K562 (cell line): Measurements from ENCODE around the gene TEX261.

Experiments
- SIN3A ChIP-seq, 2 experiments: fragments of 150-350 bp in 1 of 2; IDR thresholded peaks; 2 replicates each; pipeline ENCODE4 v1.6.1; 2011 to 2016; ENCODE audit warnings: borderline replicate concordance in 2 of 2, low read depth in 2 of 2, low read length in 2 of 2, mild to moderate bottlenecking in 2 of 2, moderate library complexity in 2 of 2; ENCODE audit not compliant: control insufficient read depth in 1 of 2
- ZFX ChIP-seq: sonication (generic); formaldehyde crosslinking; IDR thresholded peaks from 2 replicates; pipeline ENCODE4 v1.8.0; 2022; ENCODE audit warnings: mild to moderate bottlenecking, missing genetic modification reagents, moderate library complexity
- TF ChIP-seq, protein P1 (sequence below), 3 experiments: IDR thresholded peaks in 2 of 3; conservative IDR thresholded peaks in 1 of 3; 2 replicates each; pipeline ENCODE4 v1.5.1; 2011 to 2012; ENCODE audit warnings: low read length in 3 of 3, mild to moderate bottlenecking in 3 of 3, control low read depth in 2 of 3, improper control_type of control experiment in 1 of 3, inconsistent platforms in 1 of 3, low read depth in 1 of 3, mixed read lengths in 1 of 3, moderate library complexity in 1 of 3; ENCODE audit not compliant: insufficient read depth in 2 of 3
- TF ChIP-seq, protein P2 (sequence below), 2 experiments: fragments of 450-650 bp in 1 of 2; IDR thresholded peaks; 2 replicates each; pipeline ENCODE4 v1.6.1; 2011 to 2017; ENCODE audit warnings: low read depth in 2 of 2, antibody characterized with exemption in 1 of 2, borderline replicate concordance in 1 of 2, low read length in 1 of 2, mild to moderate bottlenecking in 1 of 2, mixed read lengths in 1 of 2; ENCODE audit not compliant: control insufficient read depth in 1 of 2

DNA sequence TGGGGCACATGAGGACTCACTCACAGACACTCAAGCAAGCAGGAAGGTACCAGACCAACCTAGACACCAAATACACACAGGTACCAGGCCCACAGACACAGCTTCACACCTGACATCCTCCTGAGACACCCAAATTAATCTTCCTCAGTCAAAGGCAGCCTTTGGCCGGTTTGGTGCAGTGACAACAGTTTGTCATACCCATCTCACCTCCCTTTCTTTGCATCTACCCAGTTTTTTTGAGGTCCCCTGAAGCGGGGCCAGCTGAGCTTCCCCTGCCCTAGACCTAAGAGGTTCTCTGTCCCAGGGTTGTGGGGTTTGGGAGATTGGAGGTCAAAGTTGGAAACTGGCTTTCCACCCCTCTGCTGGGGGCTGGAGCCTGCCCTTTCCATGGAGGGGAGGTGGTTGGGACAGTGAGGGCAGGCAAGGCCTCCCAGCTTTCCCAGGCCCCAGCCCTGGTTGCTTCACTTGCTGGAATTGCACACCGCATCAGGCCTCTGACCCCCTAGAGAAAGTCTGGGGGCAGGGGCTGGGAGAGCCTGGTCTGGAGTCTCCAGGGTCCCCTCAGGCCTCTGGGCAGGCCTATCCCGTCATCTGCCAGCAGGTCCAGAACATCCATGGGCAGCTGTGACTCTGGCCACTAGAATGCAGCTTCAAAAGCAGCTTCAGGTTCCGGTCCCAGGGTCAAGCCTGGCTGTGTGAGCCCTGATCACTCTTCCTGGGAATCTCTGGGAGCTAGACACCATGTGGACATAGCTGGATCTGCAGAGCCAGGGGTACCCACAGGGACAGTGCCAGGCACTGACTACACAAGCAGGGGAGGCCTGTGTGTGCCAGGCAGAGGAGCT lies 12.5 kb upstream of the TEX261 start:
- TF ChIP-seq, protein P1, sequence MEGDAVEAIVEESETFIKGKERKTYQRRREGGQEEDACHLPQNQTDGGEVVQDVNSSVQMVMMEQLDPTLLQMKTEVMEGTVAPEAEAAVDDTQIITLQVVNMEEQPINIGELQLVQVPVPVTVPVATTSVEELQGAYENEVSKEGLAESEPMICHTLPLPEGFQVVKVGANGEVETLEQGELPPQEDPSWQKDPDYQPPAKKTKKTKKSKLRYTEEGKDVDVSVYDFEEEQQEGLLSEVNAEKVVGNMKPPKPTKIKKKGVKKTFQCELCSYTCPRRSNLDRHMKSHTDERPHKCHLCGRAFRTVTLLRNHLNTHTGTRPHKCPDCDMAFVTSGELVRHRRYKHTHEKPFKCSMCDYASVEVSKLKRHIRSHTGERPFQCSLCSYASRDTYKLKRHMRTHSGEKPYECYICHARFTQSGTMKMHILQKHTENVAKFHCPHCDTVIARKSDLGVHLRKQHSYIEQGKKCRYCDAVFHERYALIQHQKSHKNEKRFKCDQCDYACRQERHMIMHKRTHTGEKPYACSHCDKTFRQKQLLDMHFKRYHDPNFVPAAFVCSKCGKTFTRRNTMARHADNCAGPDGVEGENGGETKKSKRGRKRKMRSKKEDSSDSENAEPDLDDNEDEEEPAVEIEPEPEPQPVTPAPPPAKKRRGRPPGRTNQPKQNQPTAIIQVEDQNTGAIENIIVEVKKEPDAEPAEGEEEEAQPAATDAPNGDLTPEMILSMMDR (IDR thresholded peaks at IDR 0.05 in 2 of 3, conservative IDR thresholded peaks at IDR 0.05 in 1 of 3; ENCODE audit: insufficient read depth in 2 of 3, low read depth in 1 of 3, low read length in 3 of 3): no peak
- TF ChIP-seq, protein P2, sequence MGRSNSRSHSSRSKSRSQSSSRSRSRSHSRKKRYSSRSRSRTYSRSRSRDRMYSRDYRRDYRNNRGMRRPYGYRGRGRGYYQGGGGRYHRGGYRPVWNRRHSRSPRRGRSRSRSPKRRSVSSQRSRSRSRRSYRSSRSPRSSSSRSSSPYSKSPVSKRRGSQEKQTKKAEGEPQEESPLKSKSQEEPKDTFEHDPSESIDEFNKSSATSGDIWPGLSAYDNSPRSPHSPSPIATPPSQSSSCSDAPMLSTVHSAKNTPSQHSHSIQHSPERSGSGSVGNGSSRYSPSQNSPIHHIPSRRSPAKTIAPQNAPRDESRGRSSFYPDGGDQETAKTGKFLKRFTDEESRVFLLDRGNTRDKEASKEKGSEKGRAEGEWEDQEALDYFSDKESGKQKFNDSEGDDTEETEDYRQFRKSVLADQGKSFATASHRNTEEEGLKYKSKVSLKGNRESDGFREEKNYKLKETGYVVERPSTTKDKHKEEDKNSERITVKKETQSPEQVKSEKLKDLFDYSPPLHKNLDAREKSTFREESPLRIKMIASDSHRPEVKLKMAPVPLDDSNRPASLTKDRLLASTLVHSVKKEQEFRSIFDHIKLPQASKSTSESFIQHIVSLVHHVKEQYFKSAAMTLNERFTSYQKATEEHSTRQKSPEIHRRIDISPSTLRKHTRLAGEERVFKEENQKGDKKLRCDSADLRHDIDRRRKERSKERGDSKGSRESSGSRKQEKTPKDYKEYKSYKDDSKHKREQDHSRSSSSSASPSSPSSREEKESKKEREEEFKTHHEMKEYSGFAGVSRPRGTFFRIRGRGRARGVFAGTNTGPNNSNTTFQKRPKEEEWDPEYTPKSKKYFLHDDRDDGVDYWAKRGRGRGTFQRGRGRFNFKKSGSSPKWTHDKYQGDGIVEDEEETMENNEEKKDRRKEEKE (IDR thresholded peaks at IDR 0.05; ENCODE audit: borderline replicate concordance in 1 of 2, control insufficient read depth in 1 of 2, low read depth in 2 of 2, low read length in 1 of 2): no peak
- TF ChIP-seq ZFX (CRISPR knock-in tag): no peak
- no peak for TF ChIP-seq SIN3A (IDR thresholded peaks at IDR 0.05; ENCODE audit: borderline replicate concordance in 2 of 2, control insufficient read depth in 1 of 2, low read depth in 2 of 2, low read length in 2 of 2)
